ENCODE measurements around the gene C17orf50.

Gene C17orf50

DNA sequence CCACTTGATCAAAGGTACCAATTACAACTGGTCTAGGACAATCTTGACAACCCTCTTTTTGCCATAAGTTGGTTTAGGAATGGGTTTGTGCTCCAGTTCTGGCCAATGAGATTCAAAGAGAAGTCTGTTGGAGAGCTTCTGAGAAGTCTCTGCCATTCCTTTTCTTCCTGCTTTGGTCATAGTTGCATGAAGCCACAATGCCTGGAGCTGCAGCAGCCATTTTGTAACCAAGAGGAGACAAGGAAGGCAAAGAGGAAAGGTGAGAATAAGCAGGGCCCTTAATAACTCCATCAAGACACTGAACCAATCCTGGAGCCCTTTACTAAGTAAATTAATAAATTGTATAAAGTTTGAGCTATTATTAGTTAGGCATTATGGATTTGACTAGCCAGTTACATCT lies 3.4 kb upstream of the C17orf50 start:
- DNase-seq: no peak

DNA sequence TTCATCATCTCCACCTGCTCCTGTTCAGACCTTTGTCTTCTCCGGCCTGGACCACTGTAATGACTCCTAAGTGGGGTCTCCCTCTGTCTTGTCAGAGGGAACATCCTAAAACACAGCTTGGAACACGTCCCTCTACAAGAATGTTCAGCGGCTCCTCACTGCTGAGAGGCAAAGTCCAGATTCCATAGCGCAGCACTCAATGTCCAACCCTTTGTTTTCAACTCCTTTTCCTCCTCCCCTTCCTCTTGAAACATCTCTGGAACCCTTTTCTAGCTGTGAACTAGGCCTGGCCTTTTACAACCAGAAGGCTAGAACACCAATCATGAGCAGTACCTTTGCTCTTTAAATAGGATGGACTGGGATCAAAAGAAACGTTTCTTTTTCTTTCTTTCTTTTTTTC lies 914 bp downstream of the C17orf50 start:
- DNase-seq: no peak

DNA sequence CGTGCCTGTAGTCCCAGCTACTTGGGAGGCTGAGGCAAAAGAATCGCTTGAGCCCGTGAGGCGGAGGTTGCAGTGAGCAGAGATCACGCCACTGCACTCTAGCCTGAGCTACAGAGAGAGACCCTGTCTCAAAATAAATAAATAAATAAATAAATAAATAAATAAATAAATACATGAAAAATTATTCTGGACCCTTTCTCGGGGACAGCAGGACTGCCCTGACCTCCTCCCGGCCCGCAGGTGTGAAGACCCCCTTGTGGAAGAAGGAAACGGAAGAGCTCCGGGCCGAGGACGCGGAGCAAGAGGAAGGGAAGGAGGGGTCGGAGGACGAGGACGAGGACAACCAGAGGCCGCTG lies 3.1 kb downstream of the C17orf50 start:
- no peak for DNase-seq

DNA sequence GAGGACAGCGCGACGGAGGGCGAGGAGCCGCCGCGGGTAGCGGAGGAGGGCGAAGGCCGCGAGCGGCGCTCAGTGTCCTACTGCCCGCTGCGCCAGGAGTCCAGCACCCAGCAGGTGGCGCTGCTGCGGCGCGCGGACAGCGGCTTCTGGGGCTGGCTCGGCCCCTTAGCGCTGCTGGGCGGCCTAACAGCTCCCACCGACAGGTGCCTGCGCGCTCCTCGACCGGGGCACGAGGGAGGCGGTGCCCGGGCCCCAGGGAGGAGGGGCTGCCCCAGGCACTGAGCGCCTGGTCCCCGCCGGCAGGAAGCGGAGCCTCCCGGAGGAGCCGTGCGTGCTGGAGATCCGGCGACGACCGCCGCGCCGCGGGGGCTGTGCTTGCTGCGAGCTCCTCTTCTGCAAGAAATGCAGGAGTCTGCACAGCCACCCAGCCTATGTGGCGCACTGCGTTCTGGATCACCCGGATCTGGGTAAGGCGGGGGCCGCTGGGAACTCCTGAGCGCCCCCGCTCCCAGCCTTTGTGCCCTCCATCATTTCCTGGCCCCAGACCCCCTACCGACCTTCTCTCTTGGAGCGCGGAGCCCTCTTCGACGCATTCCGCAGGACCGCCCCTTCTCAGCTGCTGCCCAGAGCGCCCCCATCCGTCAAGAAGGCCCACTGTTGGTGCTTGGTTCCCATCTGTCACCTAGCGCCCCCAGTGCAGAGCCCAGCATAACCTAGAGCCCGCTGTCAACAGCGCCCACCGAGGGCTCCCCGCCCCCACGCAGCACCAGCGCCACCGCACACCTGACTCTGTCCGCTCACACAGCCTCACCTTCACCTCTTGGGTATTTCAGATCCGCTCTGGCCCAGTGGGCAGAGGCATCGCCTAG lies 3.7 kb downstream of the C17orf50 start:
- DNase-seq: peak; percentile 76

DNA sequence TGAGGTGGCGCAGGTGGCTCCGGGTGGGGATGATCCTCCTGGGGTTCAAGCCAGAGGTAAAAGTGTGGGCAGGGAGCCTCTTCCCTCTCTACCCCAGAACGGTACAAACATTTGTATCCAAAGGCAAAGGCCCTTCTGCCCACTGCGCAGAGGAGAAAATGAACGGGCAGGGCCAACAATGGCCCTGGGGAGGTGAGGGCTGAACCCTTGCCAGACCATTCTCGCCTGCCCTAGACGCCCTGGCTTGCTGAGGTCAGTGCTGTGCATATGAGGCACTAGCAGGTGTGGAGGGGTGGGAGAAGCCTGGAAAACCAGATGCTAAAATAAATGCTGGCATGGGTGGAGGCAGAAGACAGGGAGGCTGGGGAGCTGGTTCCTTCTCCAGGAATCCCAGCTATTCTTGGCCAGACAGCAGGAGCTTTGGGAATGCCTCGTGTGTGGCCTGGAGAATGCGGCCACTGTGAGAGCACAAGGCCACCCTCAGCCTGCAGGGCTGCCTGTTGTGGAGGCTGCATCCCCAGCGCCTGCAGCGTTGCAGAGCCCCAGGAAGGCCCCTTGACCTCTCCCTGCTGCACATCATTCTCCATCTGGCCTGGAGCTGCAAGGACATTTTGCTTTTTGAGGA lies 4.5 kb downstream of the C17orf50 start:
- no peak for DNase-seq

DNA sequence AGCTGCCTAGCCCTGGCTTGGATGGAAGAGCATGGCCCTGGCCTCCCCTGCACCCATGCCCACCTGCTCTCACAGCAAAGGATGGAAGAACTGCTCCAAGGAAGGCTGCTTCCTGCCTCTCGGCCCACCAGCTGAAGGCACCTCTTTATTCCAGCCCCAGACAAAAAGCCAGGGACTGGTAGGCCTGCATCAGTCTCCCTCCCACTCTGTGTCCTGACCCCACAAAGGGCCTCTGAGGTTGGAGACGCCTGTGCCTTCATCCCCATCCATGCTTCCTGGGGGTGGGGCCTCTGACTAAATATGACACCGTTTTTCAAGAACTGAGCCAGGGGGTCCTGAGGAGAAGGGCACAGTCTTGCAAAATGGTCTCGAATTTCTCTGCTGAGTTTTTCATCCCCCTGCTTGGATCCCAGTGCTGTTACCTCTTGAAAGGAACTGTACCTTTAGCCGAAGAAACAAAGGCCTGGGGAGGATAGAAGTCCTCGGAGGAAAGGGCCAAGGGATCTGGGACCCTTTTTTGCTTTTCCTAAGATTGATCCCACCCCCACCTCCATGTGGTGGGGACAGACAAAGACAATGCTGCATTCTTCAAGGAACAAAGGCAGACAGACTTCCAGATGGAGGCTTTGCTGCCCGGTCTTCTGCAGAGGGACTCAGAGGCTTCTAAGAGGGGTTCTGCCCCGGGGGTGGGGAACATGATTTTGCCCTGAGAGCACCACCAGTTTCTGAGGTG lies 5.2 kb downstream of the C17orf50 start:
- DNase-seq: no peak

DNA sequence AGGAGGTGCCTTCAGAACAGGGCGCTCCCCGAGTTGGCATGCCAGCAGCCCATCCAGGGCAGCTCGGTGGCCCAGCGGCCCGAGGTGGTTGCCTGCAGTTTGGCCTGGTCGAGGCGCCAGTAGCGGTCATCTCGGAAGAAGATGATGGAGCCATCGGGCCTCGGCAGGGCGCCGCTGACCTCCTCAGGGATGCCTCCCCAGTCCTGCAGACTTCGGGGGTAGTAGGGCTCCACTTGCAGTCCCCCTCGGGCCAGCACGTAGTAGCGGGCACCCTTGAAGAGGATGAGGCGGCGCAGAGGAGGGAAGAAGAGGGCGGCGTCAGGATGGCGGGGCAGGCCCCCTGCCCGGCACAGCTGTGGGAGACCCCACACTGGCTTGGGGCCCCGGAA lies 5.8 kb downstream of the C17orf50 start:
- DNase-seq: no peak

DNA sequence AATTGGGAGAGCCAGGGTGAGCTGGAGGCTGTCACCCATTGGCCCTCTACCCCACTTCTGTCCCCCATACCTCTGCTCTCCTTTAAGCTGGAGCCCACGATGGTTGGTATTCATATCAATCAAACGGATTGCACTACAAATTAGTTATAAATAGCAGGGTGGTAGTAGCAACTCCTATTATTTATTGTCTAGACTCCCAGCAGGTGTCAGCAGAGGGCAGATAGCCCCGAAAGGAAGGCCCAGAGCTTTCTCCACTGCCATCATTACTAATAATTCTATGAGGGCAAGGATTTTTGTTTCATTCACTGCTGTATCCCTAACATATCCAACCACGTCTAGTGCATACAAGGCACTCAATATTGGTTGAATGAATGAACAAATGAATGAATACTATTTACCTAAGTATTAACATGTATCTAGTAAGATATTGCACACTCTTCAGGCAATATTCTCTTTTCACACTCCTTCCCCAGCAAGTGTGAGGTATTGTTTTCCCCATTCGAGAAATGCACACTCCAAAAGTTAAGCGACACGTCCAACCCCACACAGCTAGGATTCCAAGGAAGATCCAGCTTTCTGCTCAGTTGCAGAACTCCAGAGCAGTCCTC lies 6.3 kb downstream of the C17orf50 start:
- DNase-seq: peak; percentile 14

DNA sequence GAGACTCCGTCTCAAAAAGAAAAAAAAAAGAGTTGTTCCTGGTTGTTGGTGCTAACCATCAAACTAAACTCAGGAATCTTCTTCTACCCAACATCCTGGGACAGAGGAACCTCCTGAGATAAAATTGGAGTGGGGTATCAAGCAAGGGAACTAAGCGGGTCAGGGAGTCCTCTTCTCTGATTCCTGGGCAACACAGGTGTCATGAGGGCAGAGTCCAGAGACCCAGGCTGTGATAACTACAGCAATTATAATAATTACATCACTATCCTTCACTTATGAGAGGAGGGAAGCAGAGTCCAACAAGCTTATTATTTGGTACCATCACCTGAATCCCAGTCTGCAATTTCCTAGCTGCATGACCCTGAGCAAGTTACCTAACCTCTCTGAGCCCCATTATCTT lies 8.1 kb downstream of the C17orf50 start:
- no peak for DNase-seq

DNA sequence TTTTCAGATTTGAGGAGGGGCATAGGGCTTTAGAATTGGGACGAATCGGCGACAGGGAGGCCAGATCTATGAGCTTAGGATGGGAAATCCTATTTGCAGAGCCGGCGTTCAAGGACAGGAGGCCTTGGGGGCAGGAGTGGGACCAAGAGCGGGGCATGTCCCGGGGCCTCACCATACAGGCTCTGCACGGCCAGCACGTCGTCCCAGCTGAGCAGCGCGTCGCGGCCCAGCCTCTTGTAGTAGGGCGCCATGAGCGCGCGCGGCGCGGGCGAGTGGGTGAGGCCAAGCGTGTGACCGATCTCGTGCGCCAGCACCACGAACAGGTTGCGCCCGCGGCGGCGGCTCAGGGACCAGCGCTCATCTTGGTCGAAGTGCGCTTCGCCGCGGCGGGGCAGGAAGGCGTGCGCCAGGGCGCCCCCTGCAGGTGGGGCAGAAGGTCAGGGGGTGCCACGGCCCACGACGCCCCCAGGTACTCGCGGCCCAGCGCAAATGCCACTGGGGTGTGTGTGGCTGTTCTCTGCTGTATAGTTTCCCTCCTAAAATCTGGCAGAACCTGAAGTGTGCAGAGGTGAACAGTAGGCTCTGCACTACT lies 9.3 kb downstream of the C17orf50 start:
- DNase-seq: no peak

DNA sequence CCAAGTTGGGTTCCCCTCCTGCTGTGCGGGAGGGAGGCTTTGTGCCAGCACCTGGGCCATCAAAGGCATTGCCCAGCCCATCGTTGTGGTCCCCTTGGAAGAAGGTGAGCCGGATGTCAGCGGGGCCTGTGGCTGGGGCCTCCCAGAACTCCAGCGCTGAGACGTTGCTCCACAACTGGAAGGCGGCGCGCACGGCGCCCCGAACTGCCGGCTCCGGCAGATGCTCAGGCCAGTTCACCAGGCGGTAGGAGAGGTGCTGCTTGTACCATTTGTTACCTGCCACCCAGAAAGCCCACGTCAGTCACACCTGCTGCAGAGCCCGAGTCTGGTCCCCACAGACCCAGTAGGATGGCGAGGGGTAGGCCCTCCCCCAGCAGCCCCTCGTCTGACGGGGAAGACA lies 12.4 kb downstream of the C17orf50 start:
- no peak for DNase-seq

DNA sequence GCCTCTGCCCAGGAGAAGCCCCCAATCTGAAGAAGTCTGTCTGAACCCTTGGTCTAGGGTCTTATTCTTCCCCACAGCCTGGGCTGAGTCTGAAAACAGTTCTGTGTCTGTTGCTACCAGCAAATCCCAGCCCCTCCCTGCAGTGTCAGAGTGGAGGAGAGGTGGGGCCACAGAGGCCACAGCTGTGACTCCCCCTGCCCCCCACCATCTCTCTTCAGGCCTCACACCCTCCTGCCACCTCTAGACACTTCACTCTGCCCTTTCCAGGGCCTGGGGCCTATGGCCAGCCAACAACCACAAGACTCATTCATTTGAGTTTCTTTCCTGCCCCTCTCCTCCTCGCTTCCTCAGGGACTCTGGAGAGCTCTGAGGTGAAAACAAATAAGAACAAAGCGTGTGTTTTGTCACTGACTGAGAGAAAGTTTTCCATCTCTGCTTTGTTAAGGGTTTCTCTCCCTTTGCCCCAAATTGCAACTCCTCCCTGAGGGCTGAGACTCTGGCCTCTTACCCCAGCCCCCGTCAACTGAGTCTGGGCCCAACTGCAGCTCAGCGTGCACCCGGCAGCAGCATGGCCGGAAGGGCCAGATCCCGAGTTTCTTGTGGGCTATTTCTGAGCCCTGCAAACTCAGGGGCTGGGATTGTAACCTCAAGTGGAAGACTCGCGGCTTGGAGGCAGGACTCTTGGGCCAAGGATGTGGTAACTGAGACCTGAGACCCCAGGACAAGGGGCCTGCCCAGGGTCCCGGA lies 13.2 kb downstream of the C17orf50 start:
- no peak for DNase-seq

DNA sequence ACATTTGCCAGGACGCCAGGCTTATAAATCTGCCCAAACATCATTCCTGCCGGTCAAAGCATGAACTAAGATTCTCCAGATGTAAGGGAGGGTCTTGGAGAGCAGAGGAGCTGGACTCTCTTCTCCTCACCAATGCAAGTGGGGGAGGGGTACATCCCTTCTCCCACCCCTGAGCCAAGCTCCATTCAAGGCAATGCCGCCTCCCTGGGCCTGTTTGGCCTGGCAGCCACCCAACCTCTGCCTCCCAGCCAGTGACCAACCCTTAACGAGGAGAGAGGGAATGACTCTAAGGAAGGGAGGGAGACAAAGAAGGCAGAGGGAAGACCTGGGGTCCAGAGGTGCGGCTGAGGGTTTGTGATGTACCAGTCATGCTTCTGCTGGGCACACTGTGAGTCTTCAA lies 13.8 kb downstream of the C17orf50 start:
- no peak for DNase-seq

DNA sequence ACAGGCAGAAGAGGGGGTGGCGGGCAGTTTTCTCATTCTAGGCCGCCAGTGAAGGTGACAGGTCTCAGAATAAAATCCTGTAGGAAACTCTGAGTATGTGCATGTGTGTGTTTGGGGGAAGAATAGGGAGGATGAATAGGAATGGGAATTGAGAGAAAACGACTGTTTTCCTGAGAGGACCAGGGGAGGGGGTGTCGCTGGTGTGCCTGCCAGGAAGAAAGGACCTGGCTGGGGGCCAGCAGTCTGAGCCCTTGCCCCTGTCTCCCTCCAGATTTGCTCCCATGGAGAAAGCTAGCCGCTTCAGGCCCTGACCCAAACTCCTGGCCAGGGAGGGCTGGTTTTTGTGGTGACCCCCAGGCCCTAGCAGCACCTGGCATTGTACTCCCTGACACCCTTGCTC lies 14.4 kb downstream of the C17orf50 start:
- DNase-seq: no peak

DNA sequence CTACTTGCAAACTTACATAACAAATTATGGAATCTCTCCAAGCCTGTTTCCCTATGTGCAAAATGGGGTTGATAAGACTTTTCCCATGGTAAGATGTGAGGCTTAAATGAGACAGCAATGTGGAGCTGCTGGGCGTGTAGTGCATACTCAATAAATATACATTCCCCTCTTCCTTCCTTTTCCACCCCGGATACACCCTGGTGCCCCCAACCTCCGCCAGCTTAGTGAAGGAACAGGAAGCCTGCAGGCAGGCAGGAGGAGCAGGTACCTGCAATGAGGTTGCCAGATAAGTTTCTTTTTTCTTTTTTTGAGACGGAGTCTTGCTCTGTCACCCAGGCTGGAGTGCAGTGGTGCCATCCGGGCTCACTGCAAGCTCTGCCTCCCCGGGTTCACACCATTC lies 14.9 kb downstream of the C17orf50 start:
- DNase-seq: no peak

DNA sequence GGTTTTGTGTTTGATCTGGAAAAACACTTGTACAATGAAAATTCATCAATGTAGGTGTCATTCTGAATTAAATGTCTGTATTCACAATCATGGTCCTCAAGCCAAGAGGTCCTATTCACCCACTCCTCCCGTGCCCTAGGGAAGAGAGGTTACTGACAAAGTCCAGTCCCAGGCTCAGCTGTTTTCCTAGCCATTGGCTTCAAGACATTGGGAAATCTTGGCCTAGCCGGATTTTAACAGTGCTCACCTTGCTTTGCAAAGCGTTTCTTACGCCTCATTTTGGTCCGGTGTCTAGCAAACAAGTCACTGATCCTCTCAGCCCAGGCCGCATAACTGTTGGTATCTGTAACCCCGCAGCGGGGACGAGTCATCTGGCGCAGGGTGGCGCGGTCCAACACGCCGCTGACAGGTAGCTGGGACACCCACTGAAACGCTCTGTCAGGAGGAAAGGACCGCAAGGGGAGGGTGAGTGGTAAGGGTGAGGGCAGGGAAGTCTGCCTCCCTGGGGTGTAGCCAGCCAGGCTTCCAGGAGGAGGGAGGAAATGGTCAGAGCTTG lies 18.0 kb downstream of the C17orf50 start:
- no peak for DNase-seq

DNA sequence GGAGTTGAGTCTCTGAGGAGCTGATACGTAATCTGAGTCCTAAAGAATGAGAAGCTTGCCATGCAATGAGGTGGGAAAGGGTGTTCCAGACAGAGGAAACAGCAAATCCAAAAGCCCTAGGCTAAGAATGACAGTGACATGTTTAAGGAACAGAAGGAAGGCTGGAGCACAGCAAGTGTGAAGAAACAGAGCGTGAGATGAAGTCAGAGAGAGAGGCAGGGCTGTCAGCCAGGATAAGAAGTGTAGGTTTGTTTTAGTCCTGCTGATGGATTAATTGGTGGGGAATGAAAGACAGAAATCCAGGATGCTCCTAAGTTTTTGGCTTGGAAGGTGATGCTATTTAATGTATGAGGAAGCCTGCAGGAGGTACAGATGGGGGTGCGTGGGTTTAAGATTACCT lies 20.3 kb downstream of the C17orf50 start:
- no peak for DNase-seq

DNA sequence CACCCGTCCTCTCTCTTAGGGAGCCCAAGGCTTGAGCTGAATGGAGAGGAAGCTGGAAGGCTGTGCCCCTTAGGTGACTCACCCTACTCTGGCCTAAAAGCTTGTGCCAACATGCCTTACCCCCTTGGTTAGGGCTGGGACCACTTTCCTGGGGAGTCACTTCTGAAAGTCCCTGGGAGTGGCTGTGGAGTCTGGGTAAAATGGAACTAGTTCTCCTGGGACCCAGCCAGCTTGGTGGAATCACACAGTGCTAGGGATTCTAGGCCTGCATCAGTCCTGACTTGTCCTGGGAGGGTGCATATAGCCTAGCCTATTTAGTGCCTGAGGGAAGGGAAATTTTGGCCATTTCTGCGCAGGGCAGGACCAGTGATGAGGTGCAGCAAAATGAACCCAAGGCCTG lies 24.2 kb downstream of the C17orf50 start:
- no peak for DNase-seq

DNA sequence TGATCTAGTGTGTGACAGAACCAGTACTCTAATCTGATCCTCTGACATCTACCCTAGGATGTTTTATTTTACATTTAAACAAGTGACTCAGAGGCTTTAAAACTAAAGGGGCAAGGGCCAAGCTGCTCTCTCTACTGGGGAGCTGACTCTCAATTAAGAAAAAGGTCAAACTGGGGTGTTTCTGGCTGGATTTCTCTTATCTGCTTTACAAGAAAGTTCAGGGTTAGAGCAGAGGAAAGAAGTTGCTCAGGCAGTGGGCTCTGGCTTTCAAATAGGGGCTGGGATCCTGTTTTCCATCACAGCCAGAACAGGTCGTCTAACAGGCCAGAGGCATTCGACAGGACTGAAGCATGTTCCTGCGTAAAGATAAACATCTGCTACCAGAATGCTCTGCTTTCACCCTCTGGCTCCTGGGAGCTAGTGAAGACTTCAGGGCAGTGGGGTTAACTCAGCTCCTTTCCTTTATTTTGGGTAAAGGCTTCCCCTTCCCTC lies 26.3 kb downstream of the C17orf50 start:
- no peak for DNase-seq

DNA sequence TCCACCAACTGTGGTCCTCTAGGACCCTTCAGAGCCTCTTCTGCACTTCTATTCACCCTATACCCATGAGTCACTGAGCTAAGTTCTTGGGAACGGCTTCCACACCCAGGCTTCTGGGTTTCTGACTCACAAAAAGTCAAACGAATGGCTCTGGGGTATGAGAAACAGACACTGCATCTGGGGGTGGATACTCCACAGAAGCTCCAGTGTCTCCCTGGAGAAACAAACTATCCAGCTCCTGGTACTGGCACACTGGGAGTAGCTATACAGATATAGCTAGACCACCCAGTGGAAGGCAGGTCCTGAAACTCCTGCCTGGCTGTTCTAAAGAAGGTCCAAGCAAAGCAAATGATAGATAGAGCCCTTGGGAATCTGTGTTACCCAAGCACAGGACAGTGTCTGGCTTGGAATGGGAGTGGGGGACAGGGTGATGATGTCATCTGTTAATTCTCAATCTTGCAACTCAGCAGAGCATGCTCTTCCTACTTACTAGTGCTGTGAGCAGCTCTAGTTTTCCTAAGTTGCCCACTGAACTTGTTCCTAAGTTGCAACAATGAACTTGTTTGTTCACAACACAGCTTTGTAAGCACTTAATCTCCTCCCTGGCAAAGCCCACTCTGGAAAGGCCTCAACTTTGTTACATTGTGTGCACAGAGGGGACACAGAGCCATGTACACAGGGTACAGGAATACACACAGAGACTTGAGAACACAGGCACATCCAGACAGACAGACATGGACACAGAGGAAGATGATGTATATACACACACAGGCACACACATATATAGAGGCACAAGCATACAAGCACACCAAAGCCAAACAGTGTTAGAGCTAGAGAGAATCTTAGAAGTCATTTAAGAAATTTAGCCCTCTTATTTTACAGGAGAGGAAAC lies 28.0 kb downstream of the C17orf50 start:
- DNase-seq: no peak

DNA sequence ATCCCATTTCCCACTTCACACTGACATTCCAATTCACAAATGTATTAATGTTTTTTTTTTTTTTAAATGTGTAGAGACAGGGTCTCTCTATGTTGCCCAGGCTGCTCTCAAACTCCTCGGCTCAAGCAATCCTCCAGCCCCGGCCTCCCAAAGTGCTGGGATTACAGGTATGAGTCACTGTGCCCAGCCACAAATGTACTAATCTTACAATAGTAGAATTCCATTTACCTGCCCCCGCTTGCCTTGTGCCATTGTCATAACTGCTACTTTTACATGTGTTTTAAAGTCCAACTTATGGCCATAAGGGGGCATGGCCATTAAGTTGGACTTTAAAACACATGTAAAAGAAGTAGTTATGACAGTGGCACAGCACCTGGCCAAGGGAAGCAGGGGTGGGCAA lies 30.2 kb downstream of the C17orf50 start:
- no peak for DNase-seq

All from effector CD4-positive, alpha-beta T cell (primary cell).